ENCODE results near the gene PLAGL2.

DNA sequence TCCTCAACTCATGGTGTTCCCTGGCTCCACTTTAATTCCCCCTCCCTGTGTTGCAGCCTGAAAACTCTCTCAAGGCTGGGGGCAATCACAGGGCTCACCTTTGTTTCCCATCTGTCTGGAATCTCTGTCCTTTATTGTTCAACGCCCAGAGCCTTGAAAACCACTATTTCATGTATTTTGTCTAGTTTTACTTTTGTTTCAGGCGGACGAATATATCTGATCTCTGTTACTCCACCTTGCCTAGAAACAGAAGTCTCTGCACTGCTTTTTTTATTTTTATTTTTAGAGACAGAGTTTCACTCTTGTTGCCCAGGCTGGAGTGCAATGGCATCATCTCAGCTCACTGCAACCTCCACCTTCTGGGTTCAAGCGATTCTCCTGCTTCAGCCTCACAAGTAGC lies 27.6 kb downstream of the PLAGL2 start:
- TF ChIP-seq, protein P1, sequence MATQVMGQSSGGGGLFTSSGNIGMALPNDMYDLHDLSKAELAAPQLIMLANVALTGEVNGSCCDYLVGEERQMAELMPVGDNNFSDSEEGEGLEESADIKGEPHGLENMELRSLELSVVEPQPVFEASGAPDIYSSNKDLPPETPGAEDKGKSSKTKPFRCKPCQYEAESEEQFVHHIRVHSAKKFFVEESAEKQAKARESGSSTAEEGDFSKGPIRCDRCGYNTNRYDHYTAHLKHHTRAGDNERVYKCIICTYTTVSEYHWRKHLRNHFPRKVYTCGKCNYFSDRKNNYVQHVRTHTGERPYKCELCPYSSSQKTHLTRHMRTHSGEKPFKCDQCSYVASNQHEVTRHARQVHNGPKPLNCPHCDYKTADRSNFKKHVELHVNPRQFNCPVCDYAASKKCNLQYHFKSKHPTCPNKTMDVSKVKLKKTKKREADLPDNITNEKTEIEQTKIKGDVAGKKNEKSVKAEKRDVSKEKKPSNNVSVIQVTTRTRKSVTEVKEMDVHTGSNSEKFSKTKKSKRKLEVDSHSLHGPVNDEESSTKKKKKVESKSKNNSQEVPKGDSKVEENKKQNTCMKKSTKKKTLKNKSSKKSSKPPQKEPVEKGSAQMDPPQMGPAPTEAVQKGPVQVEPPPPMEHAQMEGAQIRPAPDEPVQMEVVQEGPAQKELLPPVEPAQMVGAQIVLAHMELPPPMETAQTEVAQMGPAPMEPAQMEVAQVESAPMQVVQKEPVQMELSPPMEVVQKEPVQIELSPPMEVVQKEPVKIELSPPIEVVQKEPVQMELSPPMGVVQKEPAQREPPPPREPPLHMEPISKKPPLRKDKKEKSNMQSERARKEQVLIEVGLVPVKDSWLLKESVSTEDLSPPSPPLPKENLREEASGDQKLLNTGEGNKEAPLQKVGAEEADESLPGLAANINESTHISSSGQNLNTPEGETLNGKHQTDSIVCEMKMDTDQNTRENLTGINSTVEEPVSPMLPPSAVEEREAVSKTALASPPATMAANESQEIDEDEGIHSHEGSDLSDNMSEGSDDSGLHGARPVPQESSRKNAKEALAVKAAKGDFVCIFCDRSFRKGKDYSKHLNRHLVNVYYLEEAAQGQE (IDR thresholded peaks at IDR 0.05; ENCODE audit: borderline replicate concordance) = no peak
- TF ChIP-seq SMC3 (conservative IDR thresholded peaks at IDR 0.05; ENCODE audit: poor library complexity) (no peak), EZH2 (IDR thresholded peaks at IDR 0.05; ENCODE audit: borderline replicate concordance, insufficient read depth, low read length, poor library complexity, severe bottlenecking) (no peak), POLR2AphosphoS5 (IDR thresholded peaks at IDR 0.05) (no peak), EP300 (conservative IDR thresholded peaks at IDR 0.05; ENCODE audit: poor library complexity, severe bottlenecking) (no peak), MXI1 (conservative IDR thresholded peaks at IDR 0.05; ENCODE audit: poor library complexity, severe bottlenecking) (no peak), RAD21 (conservative IDR thresholded peaks at IDR 0.05) (no peak), TAF1 (IDR thresholded peaks at IDR 0.05; ENCODE audit: low read depth) (no peak)
- TF ChIP-seq, protein P2, sequence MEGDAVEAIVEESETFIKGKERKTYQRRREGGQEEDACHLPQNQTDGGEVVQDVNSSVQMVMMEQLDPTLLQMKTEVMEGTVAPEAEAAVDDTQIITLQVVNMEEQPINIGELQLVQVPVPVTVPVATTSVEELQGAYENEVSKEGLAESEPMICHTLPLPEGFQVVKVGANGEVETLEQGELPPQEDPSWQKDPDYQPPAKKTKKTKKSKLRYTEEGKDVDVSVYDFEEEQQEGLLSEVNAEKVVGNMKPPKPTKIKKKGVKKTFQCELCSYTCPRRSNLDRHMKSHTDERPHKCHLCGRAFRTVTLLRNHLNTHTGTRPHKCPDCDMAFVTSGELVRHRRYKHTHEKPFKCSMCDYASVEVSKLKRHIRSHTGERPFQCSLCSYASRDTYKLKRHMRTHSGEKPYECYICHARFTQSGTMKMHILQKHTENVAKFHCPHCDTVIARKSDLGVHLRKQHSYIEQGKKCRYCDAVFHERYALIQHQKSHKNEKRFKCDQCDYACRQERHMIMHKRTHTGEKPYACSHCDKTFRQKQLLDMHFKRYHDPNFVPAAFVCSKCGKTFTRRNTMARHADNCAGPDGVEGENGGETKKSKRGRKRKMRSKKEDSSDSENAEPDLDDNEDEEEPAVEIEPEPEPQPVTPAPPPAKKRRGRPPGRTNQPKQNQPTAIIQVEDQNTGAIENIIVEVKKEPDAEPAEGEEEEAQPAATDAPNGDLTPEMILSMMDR (IDR thresholded peaks at IDR 0.05; ENCODE audit: poor library complexity, severe bottlenecking) = no peak

All from neural cell (in vitro differentiated cells).